ACC112 (cell line): ENCODE measurements around the gene DLK2.
A peak's percentile ranks its signal among the peaks of the same experiment; 100 is the strongest.

Experiments
- H2AFZ ChIP-seq: fragments of 200-600 bp; sonication (generic); one replicate; pipeline ENCODE4 v1.6.0; 2017; ENCODE audit warnings: antibody characterized with exemption, low read length; ENCODE audit not compliant: unreplicated experiment
- H3K27ac ChIP-seq: fragments of 200-600 bp; sonication (generic); 2 replicates; pipeline ENCODE4 v1.5.1; 2014; ENCODE audit warnings: low read depth, mild to moderate bottlenecking, antibody characterized with exemption, low read length, moderate library complexity
- H3K27me3 ChIP-seq: fragments of 200-600 bp; sonication (generic); 2 replicates; pipeline ENCODE4 v1.6.1; 2014; ENCODE audit warnings: mild to moderate bottlenecking, antibody characterized with exemption, low read length, moderate library complexity, mixed read lengths; ENCODE audit not compliant: insufficient read depth
- H3K36me3 ChIP-seq: fragments of 200-600 bp; sonication (generic); 2 replicates; pipeline ENCODE4 v1.6.1; 2016; ENCODE audit warnings: mild to moderate bottlenecking, antibody characterized with exemption, low read length, moderate library complexity, mixed read lengths; ENCODE audit not compliant: insufficient read depth
- H3K4me1 ChIP-seq: fragments of 200-600 bp; sonication (generic); one replicate; pipeline ENCODE4 v1.6.1; 2016; ENCODE audit warnings: low read length, mixed read lengths; ENCODE audit not compliant: insufficient read depth, unreplicated experiment, control insufficient read depth
- H3K4me3 ChIP-seq: fragments of 200-600 bp; sonication (generic); 2 replicates; pipeline ENCODE4 v1.5.1; 2014; ENCODE audit warnings: mild to moderate bottlenecking, low read depth, low read length
- H3K79me2 ChIP-seq: fragments of 200-600 bp; sonication (generic); one replicate; pipeline ENCODE4 v1.6.0; 2016; ENCODE audit warnings: low read length; ENCODE audit not compliant: control insufficient read depth, unreplicated experiment, insufficient read depth

The DLK2 gene

DNA sequence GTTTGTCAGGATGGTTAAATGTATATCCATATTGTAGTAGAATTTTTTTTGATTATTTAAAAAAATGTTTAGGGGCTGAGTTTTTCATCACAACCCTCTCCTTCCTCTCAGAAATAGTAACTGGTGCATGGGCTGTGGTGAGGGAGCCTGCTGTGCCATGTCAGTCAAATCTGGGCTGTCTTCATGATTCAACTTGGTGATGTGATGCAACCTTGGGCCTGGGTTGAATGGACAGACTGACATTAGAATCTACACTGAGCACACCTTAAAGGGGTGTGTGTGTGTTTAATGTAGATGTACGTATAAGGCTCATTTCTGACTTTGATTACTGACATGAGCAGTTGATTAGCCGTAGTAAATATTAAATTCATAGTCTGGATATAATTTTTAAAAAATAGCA, 25.7 kb upstream of the DLK2 start:
- H3K36me3 ChIP-seq = no peaks in the 10 kb centered on the region
- H3K4me3 ChIP-seq = no peak overlapping the region
- peaks cover 47% of the 10 kb centered on the region for H3K79me2 ChIP-seq
- peaks cover 10% of the 10 kb centered on the region for H3K4me1 ChIP-seq
- no peaks in the 10 kb centered on the region for H3K27me3 ChIP-seq
- H2AFZ ChIP-seq = no peak overlapping the region
- H3K27ac ChIP-seq = no peak overlapping the region

DNA sequence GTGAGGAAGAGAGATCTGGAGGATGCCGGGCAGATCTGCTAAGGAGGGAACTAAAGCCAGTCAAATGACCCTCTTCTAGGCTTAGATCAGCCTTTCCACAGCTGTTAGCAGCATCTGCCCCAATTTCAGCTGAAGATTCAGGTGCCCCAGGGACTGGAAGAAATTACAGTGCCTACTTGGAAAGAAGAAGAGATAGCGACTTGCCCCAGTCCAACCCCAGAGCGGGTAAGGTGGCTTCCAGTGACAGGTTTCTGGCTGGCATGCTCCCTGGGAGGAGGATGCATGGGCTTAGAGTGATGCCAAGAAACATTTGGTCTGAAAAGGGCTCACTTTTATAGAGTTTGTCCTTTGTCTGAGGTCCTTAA, 22.6 kb upstream of the DLK2 start:
- Histone ChIP-seq H2AFZ (peak overlapping the region; percentile 85), H3K36me3 (no peaks in the 10 kb centered on the region), H3K27me3 (no peaks in the 10 kb centered on the region), H3K79me2 (peaks cover 40% of the 10 kb centered on the region), H3K4me1 (peaks cover 10% of the 10 kb centered on the region), H3K4me3 (peak overlapping the region; percentile 87), H3K27ac (peak overlapping the region; percentile 43; the same call in 1 of the 2 replicates)

DNA sequence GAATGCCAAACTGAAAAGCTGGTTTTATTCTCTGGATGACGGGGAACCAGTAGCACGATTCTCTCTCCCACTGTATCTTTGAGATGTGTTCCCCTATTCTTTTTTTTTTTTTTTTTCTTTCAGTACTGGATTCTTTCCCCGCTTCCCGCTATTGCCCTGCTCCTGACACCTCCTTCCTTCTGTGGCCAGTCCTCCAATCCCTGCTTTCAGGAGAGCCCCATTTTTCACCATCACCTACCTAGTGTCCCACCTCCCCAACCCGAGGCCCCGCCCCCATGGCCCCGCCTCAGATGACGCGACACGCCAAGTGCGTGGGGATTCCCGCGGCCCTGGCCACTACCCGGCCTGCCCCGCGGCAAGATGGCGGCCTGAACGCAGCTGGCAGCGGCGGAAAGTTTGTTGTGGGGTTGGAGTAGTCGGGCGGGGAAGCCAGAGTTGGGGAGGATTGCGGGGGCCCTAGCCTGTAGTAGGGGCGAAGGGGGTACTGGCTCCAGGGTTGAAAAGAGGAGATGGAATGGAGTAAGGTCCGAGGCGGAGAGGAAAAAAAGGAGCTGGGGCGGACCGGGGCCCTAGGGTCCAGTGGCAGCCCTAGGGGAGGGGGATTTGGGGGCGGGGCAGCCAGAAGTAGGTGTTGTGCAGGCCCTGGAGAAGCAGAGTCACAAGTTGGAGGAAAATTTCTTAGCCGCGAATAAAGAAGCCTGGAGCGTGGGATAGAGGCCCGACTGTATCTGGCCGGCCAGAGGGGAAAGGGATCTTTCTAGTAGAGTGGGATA, 22.1 kb upstream of the DLK2 start, which contains the start of gene TJAP1:
Gene TJAP1 (plus strand): TSS at position 336 of the 773 bp plus-strand sequence. CDS start 21,432 bp downstream, outside the sequence.
- no peaks in the 10 kb centered on the region for H3K36me3 ChIP-seq
- no peaks in the 10 kb centered on the region for H3K27me3 ChIP-seq
- peaks cover 10% of the 10 kb centered on the region for H3K4me1 ChIP-seq
- peaks cover 37% of the 10 kb centered on the region for H3K79me2 ChIP-seq
- H2AFZ ChIP-seq = peak within 1 kb of the TSS; percentile 93
- H3K4me3 ChIP-seq = peak within 1 kb of the TSS; percentile 87
- H3K27ac ChIP-seq = peak within 1 kb of the TSS; percentile 43; the same call in 1 of the 2 replicates

DNA sequence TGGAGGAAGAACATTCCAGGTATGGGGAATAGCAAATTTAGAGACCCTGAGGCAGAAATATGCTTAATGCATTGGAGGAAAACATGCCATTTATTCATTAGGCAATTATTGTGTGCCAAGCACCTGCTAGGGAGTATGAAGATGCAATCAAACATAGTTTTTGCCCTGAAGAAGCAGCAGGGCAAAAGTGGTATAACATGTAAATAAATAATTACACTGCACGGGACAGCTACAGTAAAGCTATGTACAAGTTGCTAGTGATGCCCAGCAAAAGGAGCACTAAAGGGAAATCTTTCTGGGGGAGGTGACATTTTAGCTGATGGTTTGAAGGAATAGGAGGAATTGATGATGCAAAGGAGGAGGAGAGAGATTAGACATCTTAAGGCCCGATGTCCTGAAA, 21.4 kb upstream of the DLK2 start:
- H3K27ac ChIP-seq = peak overlapping the region; percentile 7; the same call in 1 of the 2 replicates
- no peaks in the 10 kb centered on the region for H3K27me3 ChIP-seq
- H3K79me2 ChIP-seq = peaks cover 30% of the 10 kb centered on the region
- no peaks in the 10 kb centered on the region for H3K36me3 ChIP-seq
- peak overlapping the region; percentile 93 for H2AFZ ChIP-seq
- peaks cover 10% of the 10 kb centered on the region for H3K4me1 ChIP-seq
- H3K4me3 ChIP-seq = peak overlapping the region; percentile 87

DNA sequence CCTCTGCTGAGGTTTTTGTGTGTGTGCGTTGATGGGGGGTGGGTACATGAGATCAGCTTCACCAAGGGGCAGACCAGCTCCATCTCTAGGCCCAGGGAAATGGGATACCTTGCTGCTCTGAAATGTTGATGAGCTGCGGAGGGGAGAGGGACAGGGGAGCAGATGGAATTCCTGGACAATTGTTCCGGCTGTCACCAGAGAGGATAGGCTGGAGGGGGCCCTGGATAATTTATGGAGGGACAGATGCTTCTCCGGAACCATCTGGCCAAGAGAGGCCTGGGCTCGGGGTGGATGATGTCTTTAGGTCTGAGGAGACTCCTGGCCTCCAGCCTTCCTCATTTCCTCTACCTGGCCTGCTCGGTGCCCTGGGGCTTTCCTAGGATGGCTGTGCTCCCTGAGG, 20.2 kb upstream of the DLK2 start:
- no peak overlapping the region for H3K27ac ChIP-seq
- H3K27me3 ChIP-seq = no peaks in the 10 kb centered on the region
- H3K36me3 ChIP-seq = no peaks in the 10 kb centered on the region
- peaks cover 10% of the 10 kb centered on the region for H3K4me1 ChIP-seq
- H3K79me2 ChIP-seq = peaks cover 27% of the 10 kb centered on the region
- no peak overlapping the region for H2AFZ ChIP-seq
- H3K4me3 ChIP-seq = no peak overlapping the region

DNA sequence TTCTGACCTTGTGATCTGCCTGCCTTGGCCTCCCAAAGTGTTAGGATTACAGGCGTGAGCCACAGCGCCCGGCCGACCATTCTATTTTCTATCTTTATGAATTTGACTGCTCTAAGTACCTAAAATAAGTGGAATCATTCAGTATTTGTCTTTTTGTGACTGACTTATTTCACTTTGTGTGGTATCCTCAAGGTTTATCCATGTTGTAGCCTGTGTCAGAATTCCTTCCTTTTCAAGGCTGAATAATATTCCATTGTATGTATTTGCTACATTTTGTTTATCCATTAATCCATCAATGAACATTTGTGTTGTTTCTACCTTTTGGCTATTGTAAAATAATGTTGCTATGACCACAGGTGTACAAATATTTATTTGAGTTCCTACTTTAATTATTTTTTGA, 17.2 kb upstream of the DLK2 start:
- H3K27ac ChIP-seq = no peak overlapping the region
- H3K27me3 ChIP-seq = no peaks in the 10 kb centered on the region
- H3K36me3 ChIP-seq = no peaks in the 10 kb centered on the region
- no peak overlapping the region for H2AFZ ChIP-seq
- H3K4me3 ChIP-seq = no peak overlapping the region
- no peaks in the 10 kb centered on the region for H3K4me1 ChIP-seq
- H3K79me2 ChIP-seq = no peaks in the 10 kb centered on the region

DNA sequence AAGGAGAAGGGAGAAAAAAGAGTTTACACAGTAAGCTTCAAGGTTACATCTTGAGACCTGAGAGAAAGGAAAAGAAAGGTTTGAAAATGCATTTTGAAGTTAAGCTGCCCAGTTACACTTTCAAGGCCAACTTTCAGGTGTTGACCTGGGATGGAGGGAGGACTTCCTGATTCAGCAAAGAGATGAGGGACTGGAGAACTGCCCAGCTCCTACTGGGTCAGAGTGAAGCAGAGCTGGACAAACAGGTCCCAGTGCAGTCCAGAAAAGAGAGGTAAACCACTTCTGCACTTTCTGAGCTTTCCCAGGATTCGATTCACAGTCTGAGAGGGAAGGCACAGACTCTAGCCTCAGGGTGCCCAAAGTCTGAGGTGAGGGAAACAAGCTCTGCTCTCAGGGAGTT, 16.1 kb upstream of the DLK2 start:
- Histone ChIP-seq H3K4me1 (no peaks in the 10 kb centered on the region), H3K4me3 (no peak overlapping the region), H3K79me2 (no peaks in the 10 kb centered on the region), H3K27ac (no peak overlapping the region), H3K27me3 (no peaks in the 10 kb centered on the region), H2AFZ (no peak overlapping the region), H3K36me3 (no peaks in the 10 kb centered on the region)

DNA sequence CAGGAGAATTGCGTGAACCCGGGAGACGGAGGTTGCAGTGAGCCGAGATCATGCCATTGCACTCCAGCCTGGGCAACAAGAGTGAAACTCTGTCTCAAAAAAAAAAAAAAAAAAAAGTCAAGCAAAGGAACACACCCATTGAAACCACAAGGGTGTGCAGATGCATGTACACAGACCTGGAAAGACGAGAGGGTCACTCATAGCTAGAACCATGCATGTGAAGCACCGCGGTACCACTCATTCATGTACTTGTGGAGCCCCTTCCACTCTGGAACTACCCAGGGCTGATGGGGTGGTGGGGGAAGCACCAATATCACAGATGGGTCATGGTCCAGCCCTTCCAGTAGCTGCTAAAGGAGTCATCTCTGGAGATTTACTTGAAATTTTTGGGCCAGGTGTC, 14.6 kb upstream of the DLK2 start:
- H3K4me1 ChIP-seq = peaks cover 9% of the 10 kb centered on the region
- H3K36me3 ChIP-seq = no peaks in the 10 kb centered on the region
- H3K27ac ChIP-seq = no peak overlapping the region
- no peak overlapping the region for H2AFZ ChIP-seq
- H3K27me3 ChIP-seq = no peaks in the 10 kb centered on the region
- H3K79me2 ChIP-seq = no peaks in the 10 kb centered on the region
- no peak overlapping the region for H3K4me3 ChIP-seq

DNA sequence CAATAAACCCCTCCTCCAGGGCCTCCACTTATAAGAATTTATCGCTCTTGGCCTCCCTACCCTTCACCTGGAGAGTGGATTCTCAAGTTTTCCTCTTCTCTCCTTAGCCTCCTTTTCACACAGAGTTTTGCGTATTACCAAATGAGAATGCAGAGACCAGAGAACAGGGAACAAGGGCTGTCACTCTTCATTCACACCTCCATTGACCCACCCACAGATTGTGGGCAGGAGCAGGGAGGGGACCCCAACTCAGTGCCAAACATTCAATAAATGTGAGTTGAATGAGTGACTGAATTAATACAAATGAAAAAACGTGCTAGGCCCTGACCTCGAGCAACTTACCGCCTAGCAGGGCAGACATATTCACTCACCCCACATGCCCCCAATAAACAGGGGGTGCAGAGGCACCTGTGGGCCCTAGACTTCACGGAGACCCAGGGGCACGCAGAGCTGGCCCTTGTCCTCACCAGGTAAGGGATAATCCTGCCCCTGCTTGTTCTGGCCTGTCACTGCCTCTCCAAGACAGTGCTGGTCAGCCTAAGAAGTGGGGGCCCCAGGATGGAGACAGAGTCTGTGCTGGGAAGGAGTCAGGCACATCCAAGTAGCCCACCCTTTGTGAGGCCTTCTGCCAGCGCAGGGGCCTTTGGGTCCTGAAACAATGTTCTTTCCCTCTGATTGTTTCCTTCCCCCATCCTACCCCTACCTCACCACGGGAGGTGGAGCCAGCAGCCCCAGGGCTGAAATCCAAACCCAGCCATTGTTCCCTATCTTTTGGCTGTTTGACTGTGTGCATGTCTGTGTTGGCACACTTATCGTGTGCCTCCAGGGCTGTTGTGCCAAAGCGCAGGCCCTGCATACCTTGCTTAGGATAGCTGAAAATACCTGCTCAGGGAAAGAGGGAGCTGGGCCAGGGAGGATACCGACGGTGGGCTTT, 13.7 kb upstream of the DLK2 start:
- Histone ChIP-seq H2AFZ (no peak overlapping the region), H3K79me2 (no peaks in the 10 kb centered on the region), H3K27ac (no peak overlapping the region), H3K36me3 (no peaks in the 10 kb centered on the region), H3K27me3 (no peaks in the 10 kb centered on the region), H3K4me1 (peaks cover 9% of the 10 kb centered on the region), H3K4me3 (no peak overlapping the region)

DNA sequence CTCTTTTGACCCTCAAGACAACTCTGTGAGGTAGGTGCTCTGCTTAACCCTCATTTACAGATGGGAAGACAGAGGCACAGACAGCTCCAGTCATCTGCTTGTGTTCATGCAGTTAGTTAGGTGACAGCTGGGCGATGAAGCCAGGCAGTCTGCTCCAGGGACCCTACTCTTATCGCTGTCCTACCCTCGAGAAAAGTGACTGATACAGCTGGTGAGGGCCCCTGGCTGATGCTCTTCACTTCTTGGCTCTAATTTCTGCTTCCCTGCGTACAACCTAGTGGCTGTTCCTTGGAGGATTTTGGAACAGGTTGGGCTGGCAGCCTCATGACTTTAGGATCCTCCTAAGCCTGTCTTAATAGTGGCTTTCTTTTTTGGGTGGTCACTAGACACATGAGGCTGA, 12.9 kb upstream of the DLK2 start:
- no peak overlapping the region for H2AFZ ChIP-seq

More for the DNA sequence above, 12.9 kb upstream of the DLK2 start:
- Histone ChIP-seq H3K27ac (no peak overlapping the region), H3K36me3 (no peaks in the 10 kb centered on the region), H3K4me3 (no peak overlapping the region), H3K27me3 (peaks cover under 1% of the 10 kb centered on the region; the same call in 1 of the 2 replicates), H3K4me1 (peaks cover 9% of the 10 kb centered on the region), H3K79me2 (no peaks in the 10 kb centered on the region)
